ENCODE measurements around the gene SCRN2.

The SCRN2 gene

GRCh38 chr17:47872019-47872650 lies 31.1 kb upstream of the SCRN2 start:
- no peak for DNase-seq (ENCODE audit: low read depth in 2 of 2)

DNA sequence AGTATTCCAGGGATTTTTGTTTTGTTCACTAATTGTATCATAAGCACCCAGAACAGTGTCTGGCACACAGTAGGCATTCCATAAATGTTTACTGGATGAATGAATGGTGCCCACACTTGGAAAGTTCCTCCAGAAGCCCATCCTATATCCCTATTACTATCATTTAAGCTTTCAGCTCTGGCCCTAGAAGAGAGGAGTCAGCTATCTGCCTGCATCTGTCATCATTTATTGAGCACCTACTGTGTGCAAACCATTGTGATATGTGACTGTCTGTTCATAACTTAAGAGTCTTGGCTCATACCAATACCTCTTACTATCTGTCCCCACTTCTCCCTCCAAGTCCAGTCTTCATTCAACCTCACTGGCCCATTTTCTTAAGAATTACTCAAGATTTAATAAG lies 30.0 kb upstream of the SCRN2 start:
- no peak for DNase-seq (ENCODE audit: low read depth in 2 of 2)

GRCh38 chr17:47870056-47870455 lies 29.0 kb upstream of the SCRN2 start:
- no peak for DNase-seq (ENCODE audit: low read depth in 2 of 2)

DNA sequence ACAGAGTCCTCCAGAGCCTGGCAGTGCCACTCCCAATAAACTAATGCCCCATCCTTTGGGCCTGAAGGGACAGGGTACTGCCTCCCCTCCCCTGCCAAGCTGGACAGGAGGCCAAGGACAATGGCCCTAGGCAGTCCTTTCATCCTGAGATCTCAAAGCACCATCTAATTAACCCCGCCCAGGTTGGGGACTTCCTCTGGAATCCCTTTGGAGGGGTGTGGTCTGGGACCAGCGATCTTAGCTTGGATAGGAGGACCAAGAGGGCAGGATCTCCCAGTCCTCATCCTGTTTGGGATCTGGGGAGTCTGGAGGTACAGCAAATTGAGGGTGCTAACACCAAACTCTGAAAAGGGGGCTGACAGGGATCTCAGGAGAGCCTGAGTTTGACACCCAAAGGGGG lies 28.0 kb upstream of the SCRN2 start:
- DNase-seq (ENCODE audit: low read depth in 2 of 2), result no peak

- no peak for DNase-seq (ENCODE audit: low read depth in 2 of 2)
Observed at GRCh38 chr17:47867813-47868533, 26.9 kb upstream of the SCRN2 start.

DNA sequence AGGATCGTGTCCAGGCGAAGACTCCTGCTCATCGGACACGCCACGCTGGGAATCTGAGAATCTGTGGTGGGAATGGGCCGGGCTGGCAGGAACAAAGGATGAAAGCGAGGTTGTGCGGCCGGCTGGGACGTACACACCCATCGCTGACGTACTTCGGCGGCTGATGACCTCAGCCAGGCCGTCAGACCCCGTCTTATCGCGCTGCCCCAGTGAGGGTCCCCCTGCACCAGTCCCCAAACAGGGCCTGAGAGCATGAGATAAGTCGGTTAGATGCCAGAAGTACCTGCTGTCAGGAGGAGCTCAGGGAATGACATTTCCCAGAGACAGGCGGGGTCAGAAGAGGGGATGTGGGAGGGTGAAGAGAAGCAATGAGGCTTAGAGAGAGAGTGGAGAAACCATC lies 25.9 kb upstream of the SCRN2 start:
- DNase-seq (ENCODE audit: low read depth in 2 of 2), result no peak

DNA sequence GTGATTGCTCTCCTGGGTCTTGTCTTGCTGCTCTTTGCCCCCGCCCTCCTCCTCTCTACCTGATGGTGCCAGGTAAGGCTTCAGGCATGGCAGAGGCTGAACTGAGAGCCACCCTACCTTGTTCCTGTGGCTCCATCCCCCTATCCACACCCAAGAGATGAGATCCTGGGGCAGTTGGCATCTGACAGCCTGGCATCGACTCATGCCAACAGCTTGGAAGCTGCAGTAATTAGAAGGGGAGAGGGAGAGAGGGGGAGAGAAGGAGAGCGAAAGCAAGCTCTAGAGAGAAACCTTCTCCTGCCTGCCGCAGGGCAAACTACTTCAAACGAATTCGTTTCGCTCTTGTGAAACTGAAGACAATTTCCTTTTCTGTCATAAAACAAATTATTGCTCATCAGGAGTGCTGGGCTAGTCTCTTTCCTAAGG lies 23.7 kb upstream of the SCRN2 start:
- DNase-seq (ENCODE audit: low read depth in 2 of 2), result no peak

DNA sequence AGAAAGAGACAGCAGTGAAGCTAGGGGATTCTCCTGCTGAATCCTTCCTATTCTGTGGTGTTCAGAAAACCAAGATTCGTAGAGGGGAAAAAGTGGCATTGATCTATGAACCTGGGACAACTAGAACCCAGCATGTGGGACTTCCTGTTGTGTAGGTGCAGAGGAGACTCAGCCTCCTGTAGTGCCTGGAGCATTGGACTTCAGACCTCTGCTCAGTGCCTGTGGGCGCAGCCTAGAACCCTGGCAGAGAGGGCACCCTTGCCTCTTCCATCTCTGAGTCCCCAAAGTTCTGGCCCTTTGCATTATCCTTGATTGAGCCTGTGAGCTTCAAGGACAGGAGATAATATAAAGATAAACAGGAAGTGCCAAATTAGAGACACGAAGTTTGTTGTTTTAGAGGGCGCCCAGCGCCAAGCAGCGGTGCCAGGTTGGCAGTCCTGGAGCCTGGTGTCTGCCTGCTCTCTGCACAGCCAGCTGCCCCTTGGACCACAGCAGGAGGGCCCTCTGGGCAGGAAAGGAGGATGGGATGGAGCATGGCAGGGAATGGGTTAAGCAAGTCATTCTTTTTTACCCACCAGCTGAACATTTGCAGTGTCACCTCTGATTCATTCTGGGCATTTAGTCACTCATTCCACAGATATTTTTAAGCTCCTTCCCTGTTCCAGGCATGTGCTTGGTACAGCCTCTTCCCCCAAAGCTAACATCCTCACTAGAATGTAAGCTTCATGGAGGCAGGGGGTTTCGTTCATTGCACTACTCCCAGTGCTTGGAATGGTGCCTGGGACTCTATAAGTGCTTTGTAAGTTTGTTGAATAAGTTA lies 21.8 kb upstream of the SCRN2 start:
- no peak for DNase-seq (ENCODE audit: low read depth in 2 of 2)

- no peak for DNase-seq (ENCODE audit: low read depth in 2 of 2)
Observed at GRCh38 chr17:47860386-47860785, 19.3 kb upstream of the SCRN2 start.

- no peak for DNase-seq (ENCODE audit: low read depth in 2 of 2)
Observed at GRCh38 chr17:47857551-47858455, 16.7 kb upstream of the SCRN2 start.

GRCh38 chr17:47856830-47857229 lies 15.8 kb upstream of the SCRN2 start:
- DNase-seq (ENCODE audit: low read depth in 2 of 2), result no peak

DNA sequence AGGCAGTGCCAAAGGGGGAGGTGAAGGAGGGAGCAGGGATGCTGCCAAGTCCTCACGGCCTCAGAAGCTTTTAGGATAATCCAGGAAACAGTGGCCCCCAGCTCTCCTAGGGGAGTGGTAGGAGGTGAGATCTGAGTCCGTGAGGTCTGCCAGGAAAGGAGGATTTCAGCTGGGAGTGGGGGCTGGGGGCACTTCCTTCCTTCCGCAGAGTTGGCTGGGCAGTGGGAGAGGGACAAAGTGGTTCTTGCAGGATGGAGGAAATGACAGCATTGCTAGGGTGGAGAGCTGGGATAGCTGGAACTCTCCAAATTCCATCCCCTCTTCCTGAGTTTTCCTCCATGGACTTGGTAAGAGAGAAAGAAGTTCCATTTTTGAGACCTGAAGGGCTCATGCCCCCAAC lies 14.7 kb upstream of the SCRN2 start:
- no peak for DNase-seq (ENCODE audit: low read depth in 2 of 2)

- no peak for DNase-seq (ENCODE audit: low read depth in 2 of 2)
Observed at GRCh38 chr17:47853616-47854015, 12.5 kb upstream of the SCRN2 start.

- no peak for DNase-seq (ENCODE audit: low read depth in 2 of 2)
Observed at GRCh38 chr17:47852113-47852949, 11.3 kb upstream of the SCRN2 start.

DNA sequence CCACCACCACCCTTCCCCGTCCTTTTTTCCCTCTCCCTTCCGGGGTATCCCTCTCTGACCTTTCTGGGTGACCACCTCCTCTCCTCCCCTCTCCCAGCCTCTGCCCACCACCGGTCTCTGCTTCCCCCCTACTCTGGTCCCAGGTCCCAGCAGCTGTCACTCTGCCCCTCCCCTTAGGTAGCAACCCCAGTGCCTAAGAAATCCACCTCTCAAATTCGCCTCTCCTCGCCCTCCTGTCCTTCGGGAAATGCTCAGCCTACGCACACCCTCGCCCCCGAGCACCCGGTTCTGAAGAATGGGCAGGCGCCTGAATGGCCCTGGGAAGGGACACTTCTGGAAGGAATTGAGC lies 10.7 kb upstream of the SCRN2 start:
- DNase-seq (ENCODE audit: low read depth in 2 of 2), result no peak

DNA sequence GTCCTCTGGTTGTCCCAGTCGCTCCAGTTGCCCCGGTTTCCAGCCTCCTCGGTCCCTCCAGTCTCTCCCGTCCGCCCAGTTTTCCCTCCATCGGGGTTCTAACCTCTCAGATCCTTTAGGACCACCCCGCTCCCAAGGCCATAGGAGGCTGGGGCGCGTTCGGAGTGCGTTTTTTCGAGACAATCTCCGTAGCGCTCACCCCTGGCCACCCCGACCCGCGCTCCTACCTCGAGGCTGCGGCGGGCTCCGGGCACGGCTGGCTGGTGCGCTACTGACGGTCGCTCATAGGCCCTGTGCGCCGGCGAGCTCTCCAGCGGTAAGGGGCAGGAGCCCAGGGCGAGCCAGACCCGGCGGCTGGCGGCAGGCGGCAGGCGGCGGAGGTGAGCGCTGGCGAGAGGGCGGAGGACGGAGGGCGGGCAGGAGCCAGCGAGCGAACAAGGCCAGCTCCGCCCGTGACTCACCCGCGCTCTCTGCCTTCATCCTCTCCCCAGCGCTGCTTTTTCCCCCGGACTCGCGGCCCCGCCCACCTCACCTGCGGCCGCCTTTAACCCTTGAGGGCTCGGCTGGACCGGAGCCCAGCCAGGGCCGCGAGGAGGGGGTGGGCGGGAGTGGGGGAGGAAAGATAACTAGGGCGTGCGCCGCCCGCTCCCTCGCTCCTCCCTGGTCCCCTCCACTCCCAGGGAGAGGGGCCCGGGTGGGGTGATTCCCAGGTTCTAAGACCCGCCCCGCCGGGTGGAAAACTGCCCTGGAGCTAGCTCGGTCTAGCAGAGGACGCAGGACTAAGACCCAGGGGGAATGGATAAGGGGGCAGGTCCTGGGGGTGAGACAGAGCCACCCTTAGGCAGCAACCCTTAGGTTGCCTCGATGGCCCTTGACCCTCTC lies 9.9 kb upstream of the SCRN2 start, which contains the start of gene SP6:
Gene SP6, minus strand, starts transcription at position 472 of the 882 bp plus-strand sequence. CDS start 2,734 bp downstream, outside the sequence.
- peak; percentile 56 to 64 for DNase-seq (ENCODE audit: low read depth in 2 of 2)

- no peak for DNase-seq (ENCODE audit: low read depth in 2 of 2)
Observed at GRCh38 chr17:47850373-47850691, 9.3 kb upstream of the SCRN2 start.

- DNase-seq (ENCODE audit: low read depth in 2 of 2), result no peak
Observed at GRCh38 chr17:47848198-47848513, 7.1 kb upstream of the SCRN2 start.

- no peak for DNase-seq (ENCODE audit: low read depth in 2 of 2)
Observed at GRCh38 chr17:47847341-47848197, 6.5 kb upstream of the SCRN2 start.
